Bronchial epithelial cell (primary cell): Measurements from ENCODE around the gene DSCAML1. TPM values are rescaled to one million over a fixed set of nuclear protein-coding genes. Genes with fewer than 3 reads are reported as not detected.

ENCODE experiments used
- DNase-seq: peaks from one replicate; pipeline ENCODE4 v3.0.0-alpha.2; 2010; ENCODE audit warnings: low read depth
- FAIRE-seq: peaks from 2 replicates; lab custom pipeline; 2011; peaks lifted over from hg19 to GRCh38; lab: Jason Lieb, UNC
- H3K27me3 ChIP-seq: 2 replicates; pipeline ENCODE4 v1.5.1; 2011; ENCODE audit warnings: low read length; ENCODE audit not compliant: control insufficient read depth, insufficient read depth
- H3K36me3 ChIP-seq: 2 replicates; pipeline ENCODE4 v1.5.1; 2011; ENCODE audit warnings: low read length; ENCODE audit not compliant: control insufficient read depth, insufficient read depth
- H3K4me3 ChIP-seq: 2 replicates; pipeline ENCODE4 v1.5.1; 2011; ENCODE audit warnings: mild to moderate bottlenecking, low read depth, low read length, control low read depth
- total RNA-seq: library from RNA; depleted of rRNA; stranded (reverse); fragments of >200 nt; gene quantifications from 2 replicates; pipeline ENCODE4 v1.2.1, GENCODE V29; 2014
- TF ChIP-seq, protein P1 (sequence below): IDR thresholded peaks from 2 replicates; pipeline ENCODE4 v1.5.1; 2011; ENCODE audit warnings: mild to moderate bottlenecking, moderate library complexity, low read length, control low read depth, inconsistent platforms; ENCODE audit not compliant: insufficient read depth, severe bottlenecking

Gene DSCAML1
- total RNA-seq, 1 donor from 2014 or later = under 0.01 TPM

DNA sequence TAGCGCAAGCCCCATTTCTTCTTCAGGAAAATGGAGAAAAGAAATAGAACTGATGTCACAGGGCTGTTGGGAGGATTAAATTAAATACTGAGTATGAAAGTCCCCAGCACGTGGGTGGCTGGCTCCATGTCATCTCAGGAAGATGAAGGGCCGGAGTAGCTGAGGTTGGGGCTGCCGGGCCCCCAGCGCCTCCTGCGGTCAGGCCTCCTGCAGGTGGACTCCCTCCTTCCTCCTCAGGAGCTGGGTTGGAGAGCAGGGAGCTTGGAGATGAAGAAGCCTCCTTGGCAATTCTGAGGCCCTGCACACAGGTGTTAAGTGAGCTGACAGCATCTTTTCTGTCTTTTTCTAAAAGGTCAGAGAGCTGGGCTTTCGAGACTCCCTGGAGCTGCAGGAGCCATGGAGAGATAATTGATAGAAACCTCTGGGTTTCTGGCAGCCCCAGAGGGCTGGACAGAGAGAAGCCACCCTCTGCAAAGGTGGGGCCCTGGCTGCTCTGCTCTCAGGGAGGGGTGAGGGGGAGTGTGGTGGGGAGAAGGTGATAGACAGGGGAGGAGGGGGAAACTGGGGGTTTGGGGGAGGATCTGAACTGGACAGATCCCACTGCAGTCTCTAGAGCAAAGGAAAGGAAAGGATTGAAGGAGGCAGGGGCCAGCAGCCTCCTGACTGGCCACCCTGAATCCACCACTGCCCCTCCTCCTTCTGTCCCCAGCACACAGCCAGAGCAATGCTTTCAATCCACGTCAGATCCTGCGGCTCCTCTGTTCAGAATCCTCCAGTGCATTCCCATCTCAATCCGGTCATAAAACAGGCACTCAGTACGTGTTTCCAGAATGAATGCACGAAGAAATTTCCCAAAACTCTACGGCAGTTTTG lies 258.5 kb downstream of the DSCAML1 start:
- no peak for FAIRE-seq
- H3K4me3 ChIP-seq = no peak overlapping the region
- DNase-seq = no peak
- no peaks in the 10 kb centered on the region for H3K27me3 ChIP-seq
- H3K36me3 ChIP-seq = no peaks in the 10 kb centered on the region
- TF ChIP-seq, protein P1, sequence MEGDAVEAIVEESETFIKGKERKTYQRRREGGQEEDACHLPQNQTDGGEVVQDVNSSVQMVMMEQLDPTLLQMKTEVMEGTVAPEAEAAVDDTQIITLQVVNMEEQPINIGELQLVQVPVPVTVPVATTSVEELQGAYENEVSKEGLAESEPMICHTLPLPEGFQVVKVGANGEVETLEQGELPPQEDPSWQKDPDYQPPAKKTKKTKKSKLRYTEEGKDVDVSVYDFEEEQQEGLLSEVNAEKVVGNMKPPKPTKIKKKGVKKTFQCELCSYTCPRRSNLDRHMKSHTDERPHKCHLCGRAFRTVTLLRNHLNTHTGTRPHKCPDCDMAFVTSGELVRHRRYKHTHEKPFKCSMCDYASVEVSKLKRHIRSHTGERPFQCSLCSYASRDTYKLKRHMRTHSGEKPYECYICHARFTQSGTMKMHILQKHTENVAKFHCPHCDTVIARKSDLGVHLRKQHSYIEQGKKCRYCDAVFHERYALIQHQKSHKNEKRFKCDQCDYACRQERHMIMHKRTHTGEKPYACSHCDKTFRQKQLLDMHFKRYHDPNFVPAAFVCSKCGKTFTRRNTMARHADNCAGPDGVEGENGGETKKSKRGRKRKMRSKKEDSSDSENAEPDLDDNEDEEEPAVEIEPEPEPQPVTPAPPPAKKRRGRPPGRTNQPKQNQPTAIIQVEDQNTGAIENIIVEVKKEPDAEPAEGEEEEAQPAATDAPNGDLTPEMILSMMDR = no peak

DNA sequence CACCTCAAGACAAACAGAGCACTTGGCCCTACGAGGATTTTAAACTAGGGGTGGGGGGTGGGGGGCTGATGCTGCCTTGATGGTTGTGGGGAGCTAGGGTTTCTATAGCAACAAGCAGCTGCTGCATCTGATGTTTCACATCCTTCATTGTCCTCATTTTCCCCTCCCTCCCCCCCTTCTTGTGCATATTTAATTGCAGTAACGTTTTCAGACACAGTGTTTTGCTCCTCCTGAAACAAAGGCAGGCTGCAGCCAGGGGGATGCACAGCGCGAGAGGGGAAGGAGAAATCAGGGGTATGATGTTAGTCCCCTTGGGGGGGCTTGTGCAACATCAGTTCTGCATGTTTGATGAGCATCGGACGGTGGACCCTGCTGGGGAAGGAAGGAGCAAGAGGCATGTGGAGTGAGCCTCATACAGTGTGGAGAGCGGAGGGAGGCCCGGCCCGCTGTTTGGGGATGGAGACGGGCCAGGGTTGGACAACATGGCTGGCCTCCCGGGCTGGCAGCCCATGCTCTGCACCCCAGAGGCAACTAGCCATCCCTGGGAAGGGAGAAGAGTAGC lies 261.1 kb downstream of the DSCAML1 start:
- DNase-seq (no peak), FAIRE-seq (no peak)
- Histone ChIP-seq H3K4me3 (no peak overlapping the region), H3K36me3 (no peaks in the 10 kb centered on the region), H3K27me3 (no peaks in the 10 kb centered on the region)
- TF ChIP-seq, protein P1 = no peak

DNA sequence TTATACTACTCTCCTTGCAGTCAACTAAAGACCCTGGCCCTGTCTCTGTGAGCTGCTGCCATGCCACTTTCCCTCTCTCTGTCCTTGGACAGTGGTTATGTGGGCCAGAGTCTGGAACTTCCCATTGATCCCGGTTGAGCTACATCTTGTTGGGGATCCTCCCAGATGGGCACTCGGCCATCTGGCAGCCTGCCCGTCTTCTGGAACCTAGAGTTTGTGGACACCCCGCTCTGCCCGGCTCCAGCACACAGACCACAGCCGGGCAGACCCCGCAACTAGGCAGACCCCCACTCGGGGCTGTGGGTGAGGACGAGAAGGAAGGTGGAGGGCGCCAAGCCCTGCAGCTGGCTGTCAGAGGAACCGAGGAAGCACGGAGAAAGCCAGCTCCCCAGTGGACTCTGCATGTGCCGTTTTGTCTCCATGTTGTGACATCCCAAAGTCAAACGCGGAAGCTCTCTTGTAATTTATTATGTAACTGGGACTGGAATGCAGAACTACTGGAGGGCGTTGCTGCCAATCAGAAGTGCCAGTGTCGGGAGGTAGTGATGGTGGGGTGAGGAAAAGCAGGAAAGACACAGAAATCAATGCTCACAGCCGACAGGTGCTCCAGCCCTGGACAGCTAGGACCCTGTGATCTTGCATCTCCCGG lies 261.7 kb downstream of the DSCAML1 start:
- DNase-seq (no peak), FAIRE-seq (no peak)
- TF ChIP-seq, protein P1 = no peak
- no peaks in the 10 kb centered on the region for H3K36me3 ChIP-seq
- no peaks in the 10 kb centered on the region for H3K27me3 ChIP-seq
- no peak overlapping the region for H3K4me3 ChIP-seq

DNA sequence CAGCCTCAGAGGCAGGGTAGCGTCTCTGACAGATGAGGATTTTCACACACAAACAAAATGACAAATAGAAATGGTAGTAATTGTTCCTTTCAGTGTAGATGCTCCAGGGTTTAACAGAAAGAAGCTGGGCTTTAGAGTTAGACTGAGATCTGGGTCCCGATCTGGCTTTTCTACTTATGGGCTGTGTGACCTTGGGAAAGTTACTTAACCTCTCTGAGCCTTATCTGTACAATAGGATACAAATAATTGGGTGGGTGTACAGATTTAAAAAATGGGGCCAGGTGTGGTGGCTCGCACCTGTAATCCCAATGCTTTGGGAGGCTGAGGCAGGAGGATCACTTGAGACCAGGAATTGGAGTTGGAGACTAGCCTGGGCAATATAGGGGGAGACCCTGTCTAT lies 264.4 kb downstream of the DSCAML1 start:
- Histone ChIP-seq H3K4me3 (no peak overlapping the region), H3K36me3 (no peaks in the 10 kb centered on the region), H3K27me3 (no peaks in the 10 kb centered on the region)
- DNase-seq (no peak), FAIRE-seq (no peak)
- TF ChIP-seq, protein P1 = no peak

DNA sequence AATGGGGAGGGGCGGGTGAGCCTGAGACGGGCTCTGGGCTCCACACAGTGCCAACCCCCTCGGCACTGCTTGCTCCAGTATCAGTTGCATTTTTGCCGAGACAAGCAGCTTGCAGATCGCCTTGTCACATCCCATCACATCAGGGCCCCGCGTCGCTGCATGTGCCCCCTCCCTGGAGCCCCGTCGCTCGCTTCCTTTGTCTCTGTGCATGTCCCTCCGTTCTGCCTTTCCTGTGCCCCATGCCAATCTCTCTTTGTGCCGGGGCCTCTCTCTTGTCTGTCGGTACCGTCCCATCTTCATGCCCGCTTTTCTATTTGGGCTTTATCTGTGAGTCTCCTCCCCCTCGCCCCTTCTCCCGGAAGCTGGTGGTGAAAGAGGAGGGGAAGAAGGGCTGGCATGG lies 267.2 kb downstream of the DSCAML1 start:
- Histone ChIP-seq H3K27me3 (no peaks in the 10 kb centered on the region), H3K4me3 (no peak overlapping the region), H3K36me3 (no peaks in the 10 kb centered on the region)
- TF ChIP-seq, protein P1 = no peak
- DNase-seq (no peak), FAIRE-seq (no peak)
